ENCODE data around the gene DEFB131B.
"Not testable (repeated sequence)": the region's sequence is repeated elsewhere in the genome, so short reads cannot be mapped to it uniquely, and the experiment has no call there.

DNA sequence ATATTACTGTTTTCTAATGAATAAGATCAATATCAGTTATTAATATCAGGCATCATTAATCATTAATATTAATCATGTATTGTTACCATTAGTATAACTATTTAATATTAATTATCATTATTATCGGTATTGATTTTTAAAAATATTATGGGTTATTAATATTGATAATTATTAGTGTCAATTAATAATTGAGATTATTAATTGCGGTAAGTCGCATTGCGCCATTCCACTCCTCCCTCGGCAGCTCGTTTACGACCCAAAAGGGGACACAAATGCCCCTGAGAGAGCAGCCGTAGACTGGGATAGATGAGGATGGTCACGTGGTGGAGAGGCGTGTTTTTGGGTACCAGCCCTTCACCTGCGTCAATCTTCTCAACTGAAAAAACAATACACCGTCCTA, 7.6 kb downstream of the DEFB131B start:
- TF ChIP-seq CTCF, EP300, POLR2A (IDR thresholded peaks at IDR 0.05): not testable (repeated sequence)
